Smooth muscle cell of the brain vasculature (primary cell): ENCODE measurements around the gene PRKACA.
"Not testable (repeated sequence)": the region's sequence is repeated elsewhere in the genome, so short reads cannot be mapped to it uniquely, and the experiment has no call there.

Experiments
- DNase-seq: peaks from one replicate; pipeline ENCODE4 v3.0.0-alpha.2; 2012; ENCODE audit warnings: low read depth, low spot score

The PRKACA gene

DNA sequence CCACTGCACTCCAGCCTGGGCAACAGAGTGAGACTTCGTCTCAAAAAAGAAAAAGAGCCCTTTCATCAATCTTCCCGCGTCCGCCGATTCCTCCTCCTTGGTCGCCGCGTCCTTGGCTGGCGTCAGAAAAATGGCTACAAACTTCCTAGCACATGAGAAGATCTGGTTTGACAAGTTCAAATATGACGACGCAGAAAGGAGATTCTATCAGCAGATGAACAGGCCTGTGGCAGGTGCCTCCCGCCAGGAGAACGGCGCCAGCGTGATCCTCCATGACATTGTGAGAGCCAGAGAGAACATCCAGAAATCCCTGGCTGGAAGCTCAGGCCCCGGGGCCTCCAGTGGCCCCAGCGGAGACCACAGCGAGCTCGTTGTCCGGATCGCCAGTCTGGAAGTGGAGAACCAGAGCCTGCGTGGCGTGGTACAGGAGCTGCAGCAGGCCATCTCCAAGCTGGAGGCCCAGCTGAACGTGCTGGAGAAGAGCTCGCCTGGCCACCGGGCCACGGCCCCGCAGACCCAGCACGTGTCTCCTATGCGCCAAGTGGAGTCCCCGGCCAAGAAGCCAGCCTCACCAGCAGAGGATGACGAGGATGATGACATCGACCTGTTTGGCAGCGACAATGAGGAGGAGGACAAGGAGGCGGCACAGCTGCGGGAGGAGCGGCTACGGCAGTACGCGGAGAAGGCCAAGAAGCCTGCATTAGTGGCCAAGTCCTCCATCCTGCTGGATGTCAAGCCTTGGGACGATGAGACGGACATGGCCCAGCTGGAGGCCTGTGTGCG is 47.1 kb downstream of the PRKACA start:
- no peak for DNase-seq

GRCh38 chr19:14066134-14066533 is 51.4 kb downstream of the PRKACA start:
- DNase-seq: no peak

DNA sequence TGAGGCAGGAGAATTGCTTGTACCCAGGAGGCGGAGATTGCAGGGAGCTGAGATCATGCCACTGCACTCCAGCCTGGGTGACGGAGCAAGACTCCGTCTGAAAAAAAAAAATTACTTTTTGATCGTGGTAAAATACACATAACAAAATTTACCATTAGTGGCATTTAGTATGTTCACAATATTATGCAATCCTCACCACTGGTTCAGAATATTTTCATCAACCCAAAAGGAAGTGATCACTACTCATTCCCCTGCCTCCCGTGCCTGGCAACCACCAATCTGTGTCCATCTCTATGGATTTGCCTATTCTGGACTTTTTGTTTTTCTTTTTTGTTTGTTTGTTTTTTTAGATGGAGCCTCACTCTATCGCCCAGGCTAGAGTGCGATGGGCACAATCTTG is 54.5 kb downstream of the PRKACA start:
- DNase-seq: no peak

GRCh38 chr19:14062558-14062855 is 55.1 kb downstream of the PRKACA start:
- no peak for DNase-seq

DNA sequence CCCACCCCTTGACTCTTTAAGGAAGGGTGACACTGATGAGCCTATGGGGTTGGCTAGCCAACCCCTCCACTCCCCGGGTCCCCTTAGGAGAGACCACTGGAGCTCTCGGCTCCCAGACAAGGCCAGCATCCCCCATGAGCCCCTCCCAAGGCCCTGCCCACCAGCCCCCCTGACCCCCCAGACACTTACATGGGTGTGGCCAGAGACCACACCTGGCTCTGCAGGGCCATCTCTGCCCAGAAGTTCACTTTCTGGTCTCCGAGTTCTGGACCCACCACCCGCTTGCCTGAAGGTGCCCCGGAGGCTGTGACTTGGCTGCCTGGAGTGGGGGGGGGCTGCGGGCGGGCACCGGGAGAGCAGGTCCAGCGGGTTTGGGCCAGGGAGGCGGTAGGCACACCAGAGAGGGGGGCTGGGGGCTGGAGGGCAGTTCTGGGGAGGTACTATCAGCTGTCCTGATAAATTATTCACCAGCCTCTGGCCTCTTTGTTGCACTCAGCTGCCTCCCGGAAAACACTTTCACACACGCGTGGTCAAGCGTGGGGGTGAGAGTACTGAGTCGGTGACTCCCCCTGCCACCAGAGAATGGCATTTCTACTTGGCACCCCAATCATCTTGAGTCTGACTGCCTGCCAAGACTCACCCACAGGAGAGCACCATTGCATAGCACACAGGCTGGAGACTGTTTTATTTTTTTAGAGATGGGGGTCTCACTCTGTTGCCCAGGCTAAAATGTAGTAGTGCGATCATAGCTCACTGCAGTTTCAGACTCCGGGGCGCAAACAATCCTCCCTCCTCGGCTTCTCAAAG is 55.6 kb downstream of the PRKACA start, which contains the start of gene PALM3:
Gene PALM3 (minus strand): TSS at position 326 of the 807 bp plus-strand sequence. CDS start 96 bp downstream, at position 230.
- DNase-seq: no peak

GRCh38 chr19:14061081-14061749 is 56.3 kb downstream of the PRKACA start:
- DNase-seq: no peak

GRCh38 chr19:14059652-14060155 is 57.9 kb downstream of the PRKACA start:
- DNase-seq: no peak

- DNase-seq: no peak
Observed at GRCh38 chr19:14059093-14059480, 58.5 kb downstream of the PRKACA start.

DNA sequence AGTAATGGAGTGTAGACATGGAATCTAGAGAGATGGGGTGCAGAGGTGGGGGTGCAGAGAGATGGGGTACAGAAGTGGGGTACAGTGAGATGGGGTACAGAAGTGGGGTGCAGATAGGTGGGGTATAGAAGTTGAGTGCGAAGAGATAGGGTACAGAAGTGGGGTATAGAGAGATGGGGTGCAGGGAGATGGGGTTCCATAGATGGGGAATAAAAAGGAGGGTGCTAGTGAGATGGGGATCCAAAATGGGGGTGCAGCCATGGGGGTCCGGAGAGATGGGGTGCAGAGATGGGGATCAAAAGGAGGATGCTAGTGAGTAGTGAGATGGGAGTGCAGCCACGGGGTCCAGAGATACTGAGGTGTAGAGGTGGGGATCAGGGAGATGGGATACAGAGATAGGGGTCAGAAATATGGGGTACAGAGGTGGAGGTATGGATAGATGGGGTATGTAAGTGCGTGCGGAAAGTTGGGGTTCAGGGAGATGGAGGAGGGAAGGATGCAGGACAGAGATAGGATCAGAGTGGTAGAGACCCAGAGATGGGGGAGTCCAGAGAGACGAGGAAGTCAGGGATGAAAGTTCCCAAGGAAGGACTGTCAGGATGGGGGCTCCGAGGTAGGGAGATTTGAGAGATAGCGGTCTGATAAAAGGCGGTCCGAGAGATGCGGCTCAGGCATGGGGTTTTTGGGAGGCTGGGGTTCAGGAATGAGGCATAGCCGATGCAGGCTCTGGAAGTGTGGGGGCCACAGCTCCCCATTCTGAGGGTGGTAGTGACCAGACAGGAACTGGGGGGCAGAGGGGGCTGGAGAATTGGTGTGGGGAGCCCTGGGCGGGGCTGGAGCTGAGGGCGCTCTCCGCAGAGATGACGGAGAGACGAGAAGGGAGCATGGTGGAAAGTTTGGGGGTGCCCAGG is 59.1 kb downstream of the PRKACA start:
- no peak for DNase-seq

GRCh38 chr19:14056741-14057356 is 60.7 kb downstream of the PRKACA start:
- no peak for DNase-seq

- no peak for DNase-seq
Observed at GRCh38 chr19:14056069-14056666, 61.4 kb downstream of the PRKACA start.

DNA sequence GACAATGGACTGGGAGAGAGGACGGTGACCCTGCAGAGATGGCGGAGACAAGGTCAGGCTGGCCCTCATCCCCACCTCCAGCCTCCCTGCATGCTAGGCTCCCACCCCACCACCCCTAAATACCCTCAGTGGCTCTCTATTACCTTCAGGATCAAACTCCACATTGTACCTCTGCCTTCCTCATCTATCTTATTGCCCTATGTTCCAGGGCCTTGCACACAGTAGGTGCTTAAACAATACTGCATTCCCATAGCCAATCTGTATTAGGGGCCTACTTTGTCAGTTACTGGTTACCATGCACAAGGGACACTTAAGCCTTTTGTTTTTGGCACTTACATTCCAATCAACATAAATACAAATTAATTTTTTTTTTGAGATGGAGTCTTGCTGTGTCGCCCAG is 62.2 kb downstream of the PRKACA start:
- DNase-seq: no peak

- DNase-seq: no peak
Observed at GRCh38 chr19:14054721-14055120, 62.8 kb downstream of the PRKACA start.

DNA sequence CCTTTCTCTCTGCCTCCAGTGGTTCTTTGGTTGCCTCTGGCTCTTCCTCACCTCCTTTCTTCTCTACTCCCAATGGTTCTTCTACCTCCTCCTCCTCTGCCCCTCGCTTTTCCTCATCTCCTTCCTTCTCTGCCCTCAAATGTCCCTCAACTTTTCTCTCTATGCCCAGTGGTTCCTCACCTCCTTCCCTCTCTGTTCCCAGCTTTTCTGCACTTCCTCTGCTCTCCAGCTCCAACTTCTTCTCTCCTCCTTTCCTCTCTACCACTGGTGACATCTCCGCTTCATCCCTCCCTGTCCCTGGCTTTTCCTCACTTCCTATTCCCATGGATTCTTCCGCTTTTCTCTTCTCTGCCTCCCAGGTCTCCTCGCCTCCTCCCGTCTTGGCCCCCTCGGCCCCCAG is 63.5 kb downstream of the PRKACA start:
- no peak for DNase-seq

DNA sequence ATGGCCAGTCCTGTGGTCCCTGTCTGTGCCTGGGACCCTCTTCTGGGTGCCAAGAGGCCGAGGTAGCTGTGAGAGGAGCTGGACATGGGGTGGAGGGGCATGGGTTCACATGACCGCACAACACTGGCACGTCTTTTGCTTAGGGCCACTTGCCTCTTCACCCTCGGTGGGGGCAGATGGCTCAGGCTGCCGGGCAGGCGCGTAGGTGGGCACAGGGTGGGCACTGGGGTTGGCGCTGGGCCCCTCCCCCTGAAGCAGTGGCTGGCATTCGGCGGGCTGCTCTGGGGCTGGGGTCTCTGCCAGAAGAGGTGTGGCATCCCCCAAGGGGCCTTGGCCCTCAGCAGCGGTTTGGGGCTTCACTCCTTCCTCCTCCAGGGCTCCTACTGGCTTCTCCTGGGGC is 64.1 kb downstream of the PRKACA start:
- no peak for DNase-seq

DNA sequence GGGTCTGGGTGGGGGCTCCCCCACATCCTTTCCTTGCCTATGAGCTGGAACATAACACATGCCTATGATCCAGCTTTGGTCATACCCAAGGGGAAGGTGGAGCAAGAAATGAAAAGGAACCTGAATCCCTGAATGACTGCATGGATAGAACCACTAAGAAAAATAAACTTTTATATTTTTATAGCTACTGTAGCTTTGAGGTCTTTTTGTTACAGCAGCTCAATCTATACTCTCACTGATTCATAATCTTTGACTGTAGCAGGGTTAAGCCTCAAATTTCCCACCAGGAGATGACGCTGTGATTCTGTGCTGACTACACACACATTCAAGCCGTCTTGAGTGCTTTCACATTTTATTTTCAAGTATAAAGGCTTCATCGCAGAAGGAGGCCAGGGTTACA is 64.5 kb downstream of the PRKACA start:
- DNase-seq: no peak

GRCh38 chr19:14052470-14052869 is 65.1 kb downstream of the PRKACA start:
- no peak for DNase-seq

- DNase-seq: no peak
Observed at GRCh38 chr19:14051980-14052379, 65.6 kb downstream of the PRKACA start.

- not testable (repeated sequence) for DNase-seq
Observed at GRCh38 chr19:14050961-14051360, 66.6 kb downstream of the PRKACA start.

GRCh38 chr19:14050512-14050911 is 67.0 kb downstream of the PRKACA start:
- no peak for DNase-seq
